Lower leg skin (tissue), 4 donors: ENCODE measurements around the gene UBE2I. TPM values are rescaled to one million over a fixed set of nuclear protein-coding genes. Genes with fewer than 3 reads are reported as not detected.

ENCODE experiments used
- DNase-seq, 2 donors: peaks; one replicate each; pipeline ENCODE4 v3.0.0-alpha.2; 2019; ENCODE audit warnings: low spot score in 2 of 2
- H3K4me3 ChIP-seq: fragments of 200-600 bp; sonication (generic); 2 replicates; pipeline ENCODE4 v1.5.1; 2017; ENCODE audit warnings: mild to moderate bottlenecking, low read depth; ENCODE audit not compliant: poor library complexity, severe bottlenecking
- CTCF ChIP-seq, 3 donors: fragments of 450-650 bp; IDR thresholded peaks; one replicate each; pipeline ENCODE4 v1.5.1; 2016; ENCODE audit warnings: antibody characterized with exemption in 3 of 3, mild to moderate bottlenecking in 3 of 3, moderate library complexity in 2 of 3
- POLR2A ChIP-seq, 2 donors: fragments of 450-650 bp; IDR thresholded peaks; one replicate each; pipeline ENCODE4 v1.6.1; 2016 to 2017; ENCODE audit warnings: antibody characterized with exemption in 2 of 2, mild to moderate bottlenecking in 1 of 2, moderate library complexity in 1 of 2
- WGBS, 2 donors: methylation state at CpG; one replicate each; pipeline ENCODE4 v1.1.5; 2018; 5-methylcytosine and 5-hydroxymethylcytosine counted together
- intact Hi-C: fragments of 100-400 bp; cut with DNase I; formaldehyde crosslinking; loops from one replicate; pipeline ENCODE4 v1.15.0; 2023; ENCODE audit warnings: low total_unique reads
- total RNA-seq, 4 donors: library from RNA; depleted of rRNA; stranded (reverse); fragments of >200 nt; gene quantifications; one replicate each; pipeline ENCODE4 v1.1.0, GENCODE V29; 2016

UBE2I gene
- total RNA-seq, 4 donors from 2014 or later, result 42.1 to 138 (median 47.4) TPM

GRCh38 chr16:1361685-1362360 lies 52.4 kb downstream of the UBE2I start:
- H3K4me3 ChIP-seq, result no peak overlapping the region
- 94 to 96% methylated on average over 41 to 43 of the region's 43 CpGs for WGBS, 2 donors
- no peak for TF ChIP-seq POLR2A (IDR thresholded peaks at IDR 0.05)
- no peak for TF ChIP-seq CTCF (IDR thresholded peaks at IDR 0.05)
- no peak for DNase-seq
- intact Hi-C loops, result no loop called here

DNA sequence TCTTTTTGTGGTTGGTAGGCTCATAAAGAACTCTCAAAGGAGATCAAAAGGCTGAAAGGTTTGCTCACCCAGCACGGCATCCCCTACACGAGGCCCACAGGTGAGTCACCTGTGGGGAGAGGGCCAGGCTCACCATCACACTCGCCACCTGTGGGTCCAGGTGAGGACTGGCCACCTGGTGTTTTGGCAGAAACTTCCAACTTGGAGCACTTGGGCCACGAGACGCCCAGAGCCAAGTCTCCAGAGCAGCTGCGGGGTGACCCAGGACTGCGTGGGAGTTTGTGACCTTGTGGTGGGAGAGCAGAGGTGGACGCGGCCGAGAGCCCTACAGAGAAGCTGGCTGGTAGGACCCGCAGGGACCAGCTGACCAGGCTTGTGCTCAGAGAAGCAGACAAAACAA lies 53.4 kb downstream of the UBE2I start:
- WGBS, 2 donors, result 82 to 87% methylated on average over 11 of the region's 11 CpGs
- no peak for TF ChIP-seq POLR2A (IDR thresholded peaks at IDR 0.05)
- TF ChIP-seq CTCF (IDR thresholded peaks at IDR 0.05), result no peak
- DNase-seq, result no peak

DNA sequence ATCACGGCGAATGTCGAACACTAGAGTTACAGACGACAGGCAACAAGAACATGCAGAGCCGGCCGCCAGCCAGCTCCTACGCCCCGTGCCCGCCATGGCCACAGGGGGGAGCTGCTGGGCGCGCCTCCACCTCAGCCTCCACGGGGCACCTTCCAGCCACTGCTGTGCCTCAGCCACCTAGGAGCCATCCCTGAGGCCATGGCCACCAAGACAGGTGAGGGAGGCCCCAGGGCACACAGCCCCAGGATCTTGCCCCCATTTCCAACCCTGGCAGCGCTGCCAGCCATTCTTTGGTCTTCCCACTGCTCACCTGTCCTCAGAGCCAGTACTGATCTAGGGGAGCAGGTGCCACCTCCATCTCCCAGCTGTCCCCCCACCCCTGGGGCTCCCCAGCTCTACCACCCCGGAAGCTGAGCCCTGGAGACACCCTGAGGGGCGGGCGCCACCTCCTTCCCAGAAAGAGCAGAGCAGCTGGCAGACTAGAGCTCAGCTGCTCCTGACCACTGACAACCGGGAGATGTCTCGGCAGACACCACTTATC lies 54.1 kb downstream of the UBE2I start:
- no peak overlapping the region for H3K4me3 ChIP-seq
- DNase-seq, result no peak
- WGBS, 2 donors, result 42 to 53% methylated on average over 14 to 18 of the region's 18 CpGs
- intact Hi-C loops, result no loop called here
- no peak for TF ChIP-seq POLR2A (IDR thresholded peaks at IDR 0.05)
- TF ChIP-seq CTCF (IDR thresholded peaks at IDR 0.05), result no peak

More for the DNA sequence above, 53.4 kb downstream of the UBE2I start:
- intact Hi-C loops, result no loop called here
- H3K4me3 ChIP-seq, result no peak overlapping the region

- 87 to 88% methylated on average over 15 to 20 of the region's 22 CpGs for WGBS, 2 donors
- intact Hi-C loops, result no loop called here
- no peak overlapping the region for H3K4me3 ChIP-seq
- TF ChIP-seq CTCF (IDR thresholded peaks at IDR 0.05), result no peak
- no peak for DNase-seq
Observed at GRCh38 chr16:1364510-1364909, 55.1 kb downstream of the UBE2I start.

DNA sequence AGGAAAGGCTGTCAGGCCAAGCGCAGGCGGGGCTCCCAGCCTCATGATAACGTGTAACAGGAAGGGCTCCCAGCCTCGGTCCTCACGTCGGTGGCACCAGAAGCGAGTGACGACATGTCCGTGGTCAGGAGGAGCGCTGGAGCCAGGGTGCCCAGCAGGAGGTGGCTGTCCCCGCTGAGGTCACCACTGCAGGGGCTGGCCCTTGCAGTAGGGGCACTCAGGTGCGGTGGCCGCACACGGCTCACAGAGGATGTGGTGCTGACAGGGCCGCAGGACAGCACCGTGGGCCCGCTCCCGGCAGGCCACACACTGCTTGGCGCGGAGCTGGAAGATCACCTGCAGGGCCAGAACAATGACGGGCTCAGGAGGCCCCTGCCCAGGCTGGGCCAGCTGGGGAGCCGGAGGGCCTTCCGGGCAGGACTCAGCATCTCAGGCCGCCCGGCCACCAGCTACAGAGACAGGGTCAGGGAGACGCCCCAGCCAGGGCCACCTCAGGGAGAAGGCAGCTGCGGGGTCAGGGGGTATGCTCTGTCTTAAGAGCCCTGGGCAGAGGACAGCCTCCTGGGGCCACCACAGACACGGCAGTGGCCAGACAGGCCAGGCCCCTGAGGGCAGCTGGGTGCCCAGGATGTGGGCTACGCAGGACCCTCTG lies 56.8 kb downstream of the UBE2I start:
- 76 to 87% methylated on average over 21 to 26 of the region's 29 CpGs for WGBS, 2 donors
- TF ChIP-seq CTCF (IDR thresholded peaks at IDR 0.05) (no peak), POLR2A (IDR thresholded peaks at IDR 0.05) (no peak)
- no peak overlapping the region for H3K4me3 ChIP-seq
- DNase-seq, result no peak
- intact Hi-C loops, result no loop called here
